ENCODE results near the gene MYO7B. TPM values are rescaled to one million over a fixed set of nuclear protein-coding genes. Genes with fewer than 3 reads are reported as not detected.

MYO7B gene
- total and polyA plus RNA-seq, 2 experiments from 2014 or later: 17.6 to 20.1 TPM

DNA sequence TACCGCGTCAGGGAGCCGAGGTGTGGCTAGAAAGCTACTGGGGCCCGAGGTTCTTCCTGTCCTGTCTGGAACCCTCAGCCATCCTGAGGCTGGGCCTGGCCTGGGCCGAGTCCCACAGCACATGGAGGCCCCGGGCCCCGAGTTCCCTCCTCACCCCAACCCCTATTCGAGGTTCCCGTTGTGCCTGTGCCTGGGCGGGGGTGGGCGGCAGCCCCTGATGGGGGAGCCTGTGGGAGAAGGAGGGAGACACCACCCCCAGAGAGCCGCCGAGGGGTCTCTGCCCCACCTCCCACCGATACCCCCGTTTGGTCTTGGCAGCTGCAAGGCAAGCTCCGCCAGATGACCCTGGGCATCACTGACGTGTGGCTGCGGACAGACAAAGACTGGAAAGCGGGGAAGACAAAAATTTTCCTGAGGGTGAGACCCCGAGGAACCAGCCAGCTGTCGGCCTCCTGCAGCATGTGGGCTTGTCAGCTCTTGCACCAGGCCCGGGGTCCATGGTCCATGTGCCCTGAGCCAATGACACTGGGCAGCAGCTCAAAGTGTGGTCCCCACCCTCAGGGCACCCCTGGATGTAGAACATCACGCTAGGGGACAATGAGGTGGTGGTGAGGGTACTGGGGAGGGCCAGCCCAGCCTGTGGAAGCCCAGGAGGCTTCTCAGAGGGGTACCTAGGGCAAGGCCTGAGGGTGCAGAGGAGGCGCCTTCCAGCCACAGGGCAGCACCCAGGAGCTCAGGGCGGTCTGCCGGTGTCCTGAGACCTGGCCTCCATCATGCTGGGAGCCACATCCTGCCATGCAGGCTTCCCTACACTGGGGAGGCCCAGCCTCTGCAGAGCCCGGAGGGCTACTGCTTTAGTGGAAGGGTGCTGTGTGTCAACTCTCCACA lies 58.0 kb downstream of the MYO7B start:
- H3K9me2 ChIP-seq (replicated peaks; ENCODE audit: insufficient read depth): no peaks in the 10 kb centered on the region
- H4K20me1 ChIP-seq (ENCODE audit: insufficient read depth, poor library complexity, severe bottlenecking): no peaks in the 10 kb centered on the region
- no peak overlapping the region for H3K4me3 ChIP-seq
- no peak overlapping the region for H3K4me2 ChIP-seq
- H3K9me3 ChIP-seq (ENCODE audit: low read depth): no peaks in the 10 kb centered on the region
- no peaks in the 10 kb centered on the region for H3K79me2 ChIP-seq
- TF ChIP-seq, protein P1, sequence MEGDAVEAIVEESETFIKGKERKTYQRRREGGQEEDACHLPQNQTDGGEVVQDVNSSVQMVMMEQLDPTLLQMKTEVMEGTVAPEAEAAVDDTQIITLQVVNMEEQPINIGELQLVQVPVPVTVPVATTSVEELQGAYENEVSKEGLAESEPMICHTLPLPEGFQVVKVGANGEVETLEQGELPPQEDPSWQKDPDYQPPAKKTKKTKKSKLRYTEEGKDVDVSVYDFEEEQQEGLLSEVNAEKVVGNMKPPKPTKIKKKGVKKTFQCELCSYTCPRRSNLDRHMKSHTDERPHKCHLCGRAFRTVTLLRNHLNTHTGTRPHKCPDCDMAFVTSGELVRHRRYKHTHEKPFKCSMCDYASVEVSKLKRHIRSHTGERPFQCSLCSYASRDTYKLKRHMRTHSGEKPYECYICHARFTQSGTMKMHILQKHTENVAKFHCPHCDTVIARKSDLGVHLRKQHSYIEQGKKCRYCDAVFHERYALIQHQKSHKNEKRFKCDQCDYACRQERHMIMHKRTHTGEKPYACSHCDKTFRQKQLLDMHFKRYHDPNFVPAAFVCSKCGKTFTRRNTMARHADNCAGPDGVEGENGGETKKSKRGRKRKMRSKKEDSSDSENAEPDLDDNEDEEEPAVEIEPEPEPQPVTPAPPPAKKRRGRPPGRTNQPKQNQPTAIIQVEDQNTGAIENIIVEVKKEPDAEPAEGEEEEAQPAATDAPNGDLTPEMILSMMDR (IDR thresholded peaks at IDR 0.05; ENCODE audit: poor library complexity): no peak
- TF ChIP-seq EZH2 (IDR thresholded peaks at IDR 0.05; ENCODE audit: borderline replicate concordance) (no peak), EZH2phosphoT487 (IDR thresholded peaks at IDR 0.05; ENCODE audit: low read depth, severe bottlenecking, unreplicated experiment) (no peak)
- DNase-seq (ENCODE audit: low spot score): no peak
- H2AFZ ChIP-seq: no peak overlapping the region
- no peak overlapping the region for H3K27ac ChIP-seq
- H3K27me3 ChIP-seq: no peaks in the 10 kb centered on the region
- H3K4me1 ChIP-seq (ENCODE audit: insufficient read depth): no peaks in the 10 kb centered on the region
- 94% methylated on average over 21 of the region's 27 CpGs for WGBS (ENCODE audit: low lambda C conversion rate, missing lambda C conversion rate)
- no peaks in the 10 kb centered on the region for H3K36me3 ChIP-seq (replicated peaks; ENCODE audit: insufficient read depth, low read depth)

DNA sequence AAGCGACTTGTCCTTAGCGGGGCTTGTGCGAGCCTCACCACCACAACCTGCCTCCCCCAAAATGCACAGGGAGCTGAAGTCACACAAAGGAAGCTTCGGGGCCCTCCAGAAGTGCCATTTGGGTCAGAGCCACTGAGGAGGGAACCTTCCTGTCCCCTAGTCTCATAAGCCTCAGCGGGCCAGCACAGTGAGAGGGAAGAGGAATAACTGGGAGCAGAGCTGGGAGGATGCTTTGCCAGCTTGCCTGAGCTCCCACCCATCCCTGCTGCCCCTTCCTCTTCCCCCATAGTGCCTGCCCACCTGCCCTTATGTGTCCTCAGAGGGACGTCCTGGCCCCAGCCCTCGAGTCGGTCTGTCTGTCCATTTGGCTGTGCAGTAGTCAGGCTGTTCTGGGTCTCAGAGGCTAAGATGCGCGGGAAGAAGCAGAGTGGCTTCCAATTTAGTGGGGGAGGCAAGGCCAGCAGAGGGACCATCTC lies 58.7 kb downstream of the MYO7B start:
- WGBS (ENCODE audit: low lambda C conversion rate, missing lambda C conversion rate): 95% methylated on average over 10 of the region's 10 CpGs
- Histone ChIP-seq H3K9me3 (ENCODE audit: low read depth) (no peaks in the 10 kb centered on the region), H3K27ac (no peak overlapping the region), H4K20me1 (ENCODE audit: insufficient read depth, poor library complexity, severe bottlenecking) (no peaks in the 10 kb centered on the region), H3K4me2 (no peak overlapping the region), H3K9me2 (replicated peaks; ENCODE audit: insufficient read depth) (no peaks in the 10 kb centered on the region), H3K4me3 (no peak overlapping the region), H2AFZ (no peak overlapping the region), H3K79me2 (no peaks in the 10 kb centered on the region), H3K4me1 (ENCODE audit: insufficient read depth) (no peaks in the 10 kb centered on the region), H3K36me3 (replicated peaks; ENCODE audit: insufficient read depth, low read depth) (no peaks in the 10 kb centered on the region), H3K27me3 (no peaks in the 10 kb centered on the region)
- no peak for DNase-seq (ENCODE audit: low spot score)
- TF ChIP-seq EZH2 (IDR thresholded peaks at IDR 0.05; ENCODE audit: borderline replicate concordance) (no peak), EZH2phosphoT487 (IDR thresholded peaks at IDR 0.05; ENCODE audit: low read depth, severe bottlenecking, unreplicated experiment) (no peak)
- TF ChIP-seq, protein P1 (IDR thresholded peaks at IDR 0.05; ENCODE audit: poor library complexity): no peak

DNA sequence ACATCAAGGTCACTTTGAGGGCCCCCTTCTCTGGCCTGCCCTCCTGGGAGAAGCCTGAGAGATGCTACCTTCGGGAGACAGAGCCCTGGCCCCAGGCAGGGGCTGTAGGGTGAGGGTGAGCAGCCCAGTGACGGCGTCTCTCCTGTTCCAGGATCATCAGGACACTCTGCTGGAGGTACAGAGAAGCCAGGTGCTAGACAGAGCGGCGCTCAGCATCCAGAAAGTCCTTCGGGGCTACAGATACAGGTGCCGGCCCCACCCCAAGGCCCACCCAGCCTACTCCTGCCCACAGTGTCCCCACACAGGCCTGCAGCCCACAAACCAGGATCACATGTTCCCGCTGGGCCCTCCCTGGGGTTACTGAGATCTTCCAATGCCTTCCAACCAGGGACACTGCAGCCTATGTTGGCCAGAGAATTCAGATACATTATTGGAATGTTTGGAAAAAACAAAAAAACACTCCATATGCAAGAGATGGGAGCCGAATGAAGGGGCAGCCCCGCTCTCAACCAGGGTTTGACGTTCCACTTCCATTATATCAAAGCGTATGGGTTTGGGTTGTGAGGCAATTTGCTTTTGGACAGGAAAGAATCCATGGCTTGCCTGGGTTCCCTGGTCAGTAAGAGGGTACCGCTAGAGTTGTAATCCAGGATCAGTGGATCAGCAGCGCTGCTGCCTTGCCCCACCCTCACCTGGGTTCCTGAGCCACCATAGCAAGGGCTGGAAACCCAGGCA lies 61.0 kb downstream of the MYO7B start:
- 92% methylated on average over 14 of the region's 14 CpGs for WGBS (ENCODE audit: low lambda C conversion rate, missing lambda C conversion rate)
- TF ChIP-seq EZH2 (IDR thresholded peaks at IDR 0.05; ENCODE audit: borderline replicate concordance) (no peak), EZH2phosphoT487 (IDR thresholded peaks at IDR 0.05; ENCODE audit: low read depth, severe bottlenecking, unreplicated experiment) (no peak)
- TF ChIP-seq, protein P1 (IDR thresholded peaks at IDR 0.05; ENCODE audit: poor library complexity): no peak
- Histone ChIP-seq H3K4me3 (no peak overlapping the region), H3K27me3 (no peaks in the 10 kb centered on the region), H3K36me3 (replicated peaks; ENCODE audit: insufficient read depth, low read depth) (no peaks in the 10 kb centered on the region), H3K9me2 (replicated peaks; ENCODE audit: insufficient read depth) (no peaks in the 10 kb centered on the region), H3K4me2 (no peak overlapping the region), H3K27ac (no peak overlapping the region), H3K4me1 (ENCODE audit: insufficient read depth) (no peaks in the 10 kb centered on the region), H3K79me2 (no peaks in the 10 kb centered on the region), H2AFZ (no peak overlapping the region), H3K9me3 (ENCODE audit: low read depth) (no peaks in the 10 kb centered on the region), H4K20me1 (ENCODE audit: insufficient read depth, poor library complexity, severe bottlenecking) (no peaks in the 10 kb centered on the region)
- DNase-seq (ENCODE audit: low spot score): no peak

All from hepatocyte (in vitro differentiated cells).